GM12864 (cell line): ENCODE data around the gene MS4A10.

Source experiments
- DNase-seq: peaks from one replicate; pipeline ENCODE4 v3.0.0-alpha.2; 2011; ENCODE audit warnings: low read depth
- H3K4me3 ChIP-seq: 2 replicates; pipeline ENCODE4 v1.5.1; 2011; ENCODE audit warnings: mild to moderate bottlenecking, low read depth, low read length, control low read depth
- TF ChIP-seq, protein P1 (sequence below): IDR thresholded peaks from 2 replicates; pipeline ENCODE4 v1.5.1; 2011; ENCODE audit warnings: low read depth, mild to moderate bottlenecking, moderate library complexity, low read length, control low read depth, inconsistent platforms; ENCODE audit errors: missing control alignments

The MS4A10 gene

DNA sequence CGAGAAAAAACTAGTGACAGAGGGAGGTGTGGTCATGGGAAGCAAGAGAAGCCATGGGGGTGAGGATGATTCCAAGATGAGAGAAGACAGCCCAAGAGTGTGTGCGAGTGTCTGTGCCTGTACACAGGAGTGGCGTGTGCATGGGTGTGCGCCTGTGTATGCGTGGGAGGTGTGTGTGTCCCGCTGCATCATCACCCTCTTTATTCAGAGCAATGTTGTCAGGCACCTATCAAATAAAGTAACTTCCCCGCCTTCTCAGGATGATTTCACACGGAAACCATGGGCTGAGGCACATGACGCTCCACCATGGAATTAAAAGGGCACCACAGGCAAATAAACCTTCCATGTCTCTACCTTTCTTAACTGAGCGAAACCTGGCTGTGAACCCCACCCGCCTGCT lies 24.6 kb downstream of the MS4A10 start:
- no peak overlapping the region for H3K4me3 ChIP-seq
- DNase-seq: no peak
- TF ChIP-seq, protein P1, sequence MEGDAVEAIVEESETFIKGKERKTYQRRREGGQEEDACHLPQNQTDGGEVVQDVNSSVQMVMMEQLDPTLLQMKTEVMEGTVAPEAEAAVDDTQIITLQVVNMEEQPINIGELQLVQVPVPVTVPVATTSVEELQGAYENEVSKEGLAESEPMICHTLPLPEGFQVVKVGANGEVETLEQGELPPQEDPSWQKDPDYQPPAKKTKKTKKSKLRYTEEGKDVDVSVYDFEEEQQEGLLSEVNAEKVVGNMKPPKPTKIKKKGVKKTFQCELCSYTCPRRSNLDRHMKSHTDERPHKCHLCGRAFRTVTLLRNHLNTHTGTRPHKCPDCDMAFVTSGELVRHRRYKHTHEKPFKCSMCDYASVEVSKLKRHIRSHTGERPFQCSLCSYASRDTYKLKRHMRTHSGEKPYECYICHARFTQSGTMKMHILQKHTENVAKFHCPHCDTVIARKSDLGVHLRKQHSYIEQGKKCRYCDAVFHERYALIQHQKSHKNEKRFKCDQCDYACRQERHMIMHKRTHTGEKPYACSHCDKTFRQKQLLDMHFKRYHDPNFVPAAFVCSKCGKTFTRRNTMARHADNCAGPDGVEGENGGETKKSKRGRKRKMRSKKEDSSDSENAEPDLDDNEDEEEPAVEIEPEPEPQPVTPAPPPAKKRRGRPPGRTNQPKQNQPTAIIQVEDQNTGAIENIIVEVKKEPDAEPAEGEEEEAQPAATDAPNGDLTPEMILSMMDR: no peak

DNA sequence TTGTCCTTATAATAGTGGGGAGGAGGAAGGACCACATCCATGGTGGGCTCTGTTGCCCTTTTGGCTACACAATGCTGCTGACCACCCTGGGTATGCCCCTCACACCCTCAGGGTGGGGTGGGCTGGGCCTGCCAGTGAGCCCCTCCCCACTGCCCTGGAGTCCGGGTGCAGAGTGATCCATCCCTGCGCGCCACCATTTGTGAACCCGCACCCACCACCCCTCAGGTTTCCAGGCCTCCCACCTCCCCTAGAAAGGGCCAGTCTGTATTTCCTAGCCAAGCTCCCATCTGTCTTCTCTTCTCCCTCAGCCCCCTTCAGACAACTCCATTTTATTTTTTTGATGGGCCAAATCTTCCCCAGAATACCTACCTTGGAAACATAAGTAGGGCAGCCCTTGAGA lies 25.0 kb downstream of the MS4A10 start:
- TF ChIP-seq, protein P1: no peak
- no peak for DNase-seq
- no peak overlapping the region for H3K4me3 ChIP-seq

DNA sequence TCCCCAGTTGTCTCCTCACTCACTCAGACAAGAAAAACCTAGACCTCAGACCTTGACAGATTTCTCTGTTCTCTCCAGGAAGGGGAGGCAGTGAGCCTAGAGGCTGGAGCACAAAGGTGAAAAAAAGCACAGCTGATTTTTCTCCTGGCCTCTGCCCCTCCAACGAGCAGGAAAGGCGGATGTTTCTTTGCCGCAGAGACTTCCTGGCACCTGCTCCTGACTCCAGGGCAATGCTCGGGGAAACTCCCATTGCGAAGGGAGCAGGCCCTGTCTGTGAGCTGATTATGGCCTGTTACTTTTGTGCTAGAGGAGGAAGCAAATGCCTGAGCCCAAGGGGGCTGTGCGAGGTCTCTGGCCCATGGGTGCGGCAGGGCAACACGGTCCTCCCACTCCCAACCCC lies 25.4 kb downstream of the MS4A10 start:
- TF ChIP-seq, protein P1: no peak
- no peak for DNase-seq
- no peak overlapping the region for H3K4me3 ChIP-seq

DNA sequence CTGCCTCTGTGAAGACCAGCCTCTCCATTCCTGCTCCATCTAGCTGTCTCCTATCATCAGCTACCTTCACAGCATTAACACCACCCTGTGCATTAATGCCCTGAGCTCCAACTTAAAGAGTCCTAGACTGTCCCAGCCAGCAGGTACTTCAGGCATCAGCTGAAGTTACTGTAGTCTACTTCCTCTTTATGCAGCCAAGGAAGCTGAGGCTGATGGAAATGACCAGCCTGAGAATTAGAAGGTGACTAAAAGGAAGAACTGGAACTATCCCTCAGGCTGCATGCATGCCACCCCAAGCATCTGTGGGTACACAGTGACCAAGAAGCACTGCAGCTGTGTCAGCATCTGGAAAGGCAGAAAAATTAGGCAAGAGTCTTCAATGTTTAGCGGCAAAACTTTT lies 28.2 kb downstream of the MS4A10 start:
- DNase-seq: no peak
- TF ChIP-seq, protein P1: no peak
- H3K4me3 ChIP-seq: no peak overlapping the region

DNA sequence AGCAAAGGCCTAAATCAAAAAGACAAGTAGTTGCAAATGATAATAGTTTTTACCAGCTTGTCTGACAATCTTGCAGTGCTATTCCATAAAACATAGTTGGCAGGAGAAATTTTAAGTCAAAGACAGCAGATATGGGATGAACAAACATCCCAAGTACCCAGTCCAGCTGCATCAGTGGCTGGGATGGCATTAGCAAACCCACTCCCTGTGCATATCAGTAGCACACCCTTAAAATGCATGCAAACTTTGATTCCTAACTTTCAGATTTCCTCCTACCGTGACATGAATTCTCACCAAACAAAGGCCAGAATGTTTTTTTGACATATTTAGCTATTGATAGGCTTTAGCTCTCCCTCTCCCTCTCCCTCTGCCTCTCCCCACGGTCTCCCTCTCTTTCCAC lies 29.0 kb downstream of the MS4A10 start:
- TF ChIP-seq, protein P1: no peak
- DNase-seq: no peak
- H3K4me3 ChIP-seq: no peak overlapping the region

DNA sequence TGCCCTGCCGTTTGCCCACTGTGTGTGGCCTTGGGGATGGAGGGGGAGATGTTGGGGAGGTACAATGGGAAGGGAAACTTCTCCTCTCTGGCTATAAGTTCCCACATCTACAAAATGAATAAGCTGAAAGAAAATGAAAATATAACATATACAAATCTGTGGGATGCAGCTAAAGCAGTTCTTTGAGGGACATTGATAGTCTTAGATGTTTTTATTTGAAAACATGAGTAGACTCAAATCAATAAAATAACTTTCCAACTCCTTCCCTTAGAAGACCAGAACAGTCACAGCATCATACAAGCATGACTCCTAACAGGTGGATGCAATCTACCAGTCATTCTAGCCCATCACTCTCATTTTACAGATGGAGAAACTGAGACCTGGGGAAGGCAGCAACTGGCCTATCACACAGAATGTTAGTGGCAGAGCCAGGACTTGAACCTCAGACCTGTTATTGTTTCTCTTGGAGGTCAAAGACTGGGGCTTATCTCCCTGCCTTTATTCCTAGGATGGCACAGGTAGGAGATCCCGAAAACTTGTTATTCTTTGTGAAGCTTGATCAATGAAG lies 31.5 kb downstream of the MS4A10 start:
- no peak overlapping the region for H3K4me3 ChIP-seq
- TF ChIP-seq, protein P1: no peak
- no peak for DNase-seq

DNA sequence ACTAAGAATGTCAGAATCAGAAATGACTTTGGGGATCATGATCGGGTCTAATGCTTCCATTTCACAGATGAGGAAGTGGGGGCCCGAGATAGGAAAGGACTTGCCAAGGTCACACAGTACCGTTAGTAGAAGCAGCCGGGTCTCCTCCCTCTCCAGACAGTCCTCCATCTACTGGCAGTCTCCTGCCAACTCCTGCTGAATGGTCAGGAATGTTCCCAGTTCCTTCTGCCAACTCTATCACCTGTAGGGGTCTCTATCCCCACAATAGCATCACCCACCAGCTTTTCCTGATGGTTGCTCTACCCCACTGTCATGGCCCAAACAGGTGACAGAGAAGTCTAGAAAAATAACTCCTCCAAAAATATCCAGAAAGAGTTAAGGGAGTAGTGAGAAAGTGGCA lies 32.9 kb downstream of the MS4A10 start:
- H3K4me3 ChIP-seq: no peak overlapping the region
- TF ChIP-seq, protein P1: no peak
- DNase-seq: no peak
